Fibroblast of gingiva (primary cell): ENCODE data around the gene PTTG2.
A peak's percentile ranks its signal among the peaks of the same experiment; 100 is the strongest.
"Not testable (repeated sequence)": the region's sequence is repeated elsewhere in the genome, so short reads cannot be mapped to it uniquely, and the experiment has no call there.

Experiments used
- DNase-seq: peaks from one replicate; pipeline ENCODE4 v3.0.0-alpha.2; 2011; ENCODE audit warnings: low read depth

PTTG2 gene

GRCh38 chr4:37960098-37960497 lies at the start of gene PTTG2:
TSS of gene PTTG2 (plus strand) at chr4:37960398. CDS start at chr4:37960435, 37 bp downstream.
- DNase-seq: no peak

GRCh38 chr4:37914539-37914938 lies 45.7 kb upstream of the PTTG2 start:
- DNase-seq: no peak

GRCh38 chr4:37917388-37917787 lies 42.8 kb upstream of the PTTG2 start:
- DNase-seq: no peak

GRCh38 chr4:37918653-37919052 lies 41.5 kb upstream of the PTTG2 start:
- DNase-seq: no peak

- DNase-seq: no peak
Observed at GRCh38 chr4:37922328-37922727, 37.9 kb upstream of the PTTG2 start.

GRCh38 chr4:37923089-37923488 lies 37.1 kb upstream of the PTTG2 start:
- DNase-seq: not testable (repeated sequence)

- DNase-seq: no peak
Observed at GRCh38 chr4:37924946-37925345, 35.3 kb upstream of the PTTG2 start.

- DNase-seq: no peak
Observed at GRCh38 chr4:37927434-37927833, 32.8 kb upstream of the PTTG2 start.

GRCh38 chr4:37928426-37929416 lies 31.5 kb upstream of the PTTG2 start:
- no peak for DNase-seq

GRCh38 chr4:37934096-37934495 lies 26.1 kb upstream of the PTTG2 start:
- DNase-seq: no peak

GRCh38 chr4:37934609-37935008 lies 25.6 kb upstream of the PTTG2 start:
- no peak for DNase-seq

- no peak for DNase-seq
Observed at GRCh38 chr4:37935026-37935425, 25.2 kb upstream of the PTTG2 start.

GRCh38 chr4:37936889-37937498 lies 23.2 kb upstream of the PTTG2 start:
- no peak for DNase-seq

GRCh38 chr4:37938208-37938607 lies 22.0 kb upstream of the PTTG2 start:
- DNase-seq: no peak

- no peak for DNase-seq
Observed at GRCh38 chr4:37946503-37947179, 13.6 kb upstream of the PTTG2 start.

- DNase-seq: no peak
Observed at GRCh38 chr4:37948542-37948941, 11.7 kb upstream of the PTTG2 start.

GRCh38 chr4:37949636-37950426 lies 10.4 kb upstream of the PTTG2 start:
- no peak for DNase-seq

- DNase-seq: no peak
Observed at GRCh38 chr4:37951461-37952352, 8.5 kb upstream of the PTTG2 start.

GRCh38 chr4:37953156-37953555 lies 7.0 kb upstream of the PTTG2 start:
- DNase-seq: no peak

- DNase-seq: peak; percentile 58
Observed at GRCh38 chr4:37953620-37954293, 6.4 kb upstream of the PTTG2 start.
